SH-SY5Y (cell line): ENCODE data around the gene BMP8A.

Source experiments
- GATA2 ChIP-seq: IDR thresholded peaks from 2 replicates; pipeline ENCODE4 v1.6.1; 2011; ENCODE audit warnings: mild to moderate bottlenecking, low read depth, low read length
- GATA3 ChIP-seq: IDR thresholded peaks from 2 replicates; pipeline ENCODE4 v1.6.1; 2011; ENCODE audit warnings: low read depth, mild to moderate bottlenecking, low read length, moderate library complexity

- no peak for TF ChIP-seq GATA2
- no peak for TF ChIP-seq GATA3
Observed at GRCh38 chr1:39573736-39574624, 82.5 kb downstream of the BMP8A start.
